ENCODE results near the gene DCAF7.

DCAF7 gene

GRCh38 chr17:63525190-63525946 is 24.9 kb upstream of the DCAF7 start:
- DNase-seq, result no peak

GRCh38 chr17:63526861-63527260 is 23.4 kb upstream of the DCAF7 start:
- no peak for DNase-seq

DNA sequence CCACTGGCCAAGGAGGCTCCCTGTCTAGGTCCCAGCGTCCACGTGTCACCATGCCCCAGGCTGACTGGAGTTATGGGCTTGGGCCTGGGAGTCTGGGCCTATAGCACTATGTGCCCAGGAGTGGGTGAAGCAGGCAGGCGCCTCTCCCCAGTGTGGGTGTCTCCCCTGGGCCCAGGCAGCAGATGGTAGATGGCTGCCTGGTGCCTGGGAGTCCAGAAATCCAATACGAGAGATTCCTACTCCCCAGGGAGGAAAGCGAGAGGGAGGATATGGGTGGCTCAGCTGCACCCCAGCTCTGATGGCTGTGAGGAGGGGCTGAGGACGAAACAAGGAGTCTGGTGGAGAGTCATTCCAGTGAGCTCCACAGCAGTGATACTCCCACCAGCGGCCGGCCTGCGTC is 22.1 kb upstream of the DCAF7 start:
- DNase-seq, result no peak

- no peak for DNase-seq
Measured at GRCh38 chr17:63529711-63530556, 20.3 kb upstream of the DCAF7 start.

- no peak for DNase-seq
Measured at GRCh38 chr17:63530557-63531021, 19.7 kb upstream of the DCAF7 start.

DNA sequence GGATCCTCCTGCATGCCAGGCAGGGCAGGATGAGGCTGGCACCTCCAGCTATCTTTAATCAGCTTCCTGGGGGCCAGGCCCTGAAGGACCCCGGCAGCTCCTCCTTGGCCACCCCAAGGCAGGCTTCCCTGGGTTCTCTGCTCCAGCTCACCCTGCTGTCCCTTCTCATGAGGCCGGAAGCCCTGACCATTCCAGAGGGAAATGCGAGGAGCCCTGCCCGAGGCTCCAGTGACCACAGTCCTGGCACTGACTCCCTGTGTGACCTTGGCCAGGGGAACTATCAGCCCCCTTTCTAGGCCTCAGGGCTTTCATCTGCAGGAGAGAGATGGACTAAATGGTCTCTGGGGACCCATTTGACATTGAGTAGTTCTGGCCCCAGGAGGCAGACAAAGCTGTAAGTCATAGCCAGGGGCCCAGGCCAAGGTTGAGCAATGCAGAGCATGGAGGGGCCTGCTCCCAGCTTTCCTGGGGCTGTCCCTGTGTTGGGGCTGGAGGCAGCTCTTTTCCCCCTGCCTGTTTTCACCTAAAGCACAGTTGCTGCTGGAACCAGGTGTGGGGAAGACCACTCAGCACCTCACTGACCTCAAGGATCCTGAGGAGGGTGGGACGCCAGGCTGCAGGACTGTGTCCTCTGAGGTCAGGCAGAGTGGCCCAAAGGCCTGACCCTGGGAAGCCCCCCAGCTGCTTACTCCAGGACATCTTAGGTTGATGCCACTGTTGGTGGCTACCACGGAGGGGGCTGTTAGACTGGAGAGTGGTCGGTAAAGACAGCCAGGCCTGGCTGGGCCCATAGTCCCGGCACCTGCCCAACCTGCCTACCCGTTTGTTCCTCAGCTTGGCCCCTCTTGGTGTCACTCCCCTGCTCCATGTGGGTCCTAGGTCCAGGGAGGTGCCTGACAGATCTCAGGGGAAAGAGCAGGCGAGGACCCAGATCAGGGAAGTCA is 19.0 kb upstream of the DCAF7 start:
- no peak for DNase-seq

DNA sequence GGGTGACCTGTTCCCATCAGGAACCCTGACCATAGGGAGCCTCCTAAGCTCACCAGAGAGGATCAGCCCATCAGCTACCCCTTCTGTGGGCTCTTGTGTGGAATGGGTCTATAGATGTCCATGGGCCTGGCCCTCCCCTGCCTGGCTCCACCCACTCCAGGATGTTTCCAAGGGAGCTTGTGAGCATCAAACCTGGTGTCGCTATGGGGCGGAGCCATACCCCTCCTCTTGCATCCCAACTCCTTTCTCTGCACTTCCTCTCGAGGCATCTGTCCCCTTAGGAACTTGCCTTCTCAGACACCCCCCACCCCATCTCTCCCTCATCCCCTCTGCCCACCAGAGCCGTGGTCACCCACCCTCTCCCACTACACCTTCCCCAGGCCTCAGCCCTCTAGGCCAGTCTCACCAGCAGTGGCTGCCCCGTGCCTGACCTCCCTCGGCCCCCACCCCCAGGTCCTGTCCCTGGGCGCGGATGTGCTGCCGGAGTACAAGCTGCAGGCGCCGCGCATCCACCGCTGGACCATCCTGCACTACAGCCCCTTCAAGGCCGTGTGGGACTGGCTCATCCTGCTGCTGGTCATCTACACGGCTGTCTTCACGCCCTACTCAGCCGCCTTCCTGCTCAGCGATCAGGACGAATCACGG is 16.7 kb upstream of the DCAF7 start:
- no peak for DNase-seq

- no peak for DNase-seq
Measured at GRCh38 chr17:63534078-63534570, 16.2 kb upstream of the DCAF7 start.

DNA sequence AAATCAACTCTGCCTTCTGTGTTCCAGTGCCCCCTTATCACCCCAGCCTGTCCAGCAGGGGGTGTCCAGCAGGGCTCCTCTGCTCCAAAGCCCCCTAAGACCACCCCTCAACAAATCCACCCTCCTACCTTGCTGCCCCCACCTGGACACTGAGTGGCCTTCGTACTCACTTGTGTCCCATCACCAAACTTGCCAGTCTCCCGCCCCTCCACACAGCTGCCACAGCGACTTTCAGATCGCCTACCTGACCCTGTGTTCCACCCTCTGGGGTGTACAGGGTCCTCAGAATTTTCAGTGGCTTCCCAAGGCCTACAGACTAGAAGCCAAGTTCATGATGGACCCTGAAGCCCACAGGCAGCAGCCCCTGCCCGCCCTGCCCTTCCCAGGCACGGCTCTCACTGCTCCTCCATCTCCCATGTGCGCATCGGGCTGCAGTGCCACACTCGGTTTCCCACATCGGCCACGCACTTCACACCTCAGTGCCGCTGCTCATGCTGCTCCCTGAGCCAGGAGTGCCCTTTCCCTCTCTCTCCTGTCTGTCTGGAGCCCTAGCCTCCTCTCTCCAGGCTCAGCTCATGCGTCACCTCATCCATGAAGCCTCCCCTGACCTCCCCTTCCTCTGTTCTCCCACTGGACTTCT is 15.3 kb upstream of the DCAF7 start:
- no peak for DNase-seq

DNA sequence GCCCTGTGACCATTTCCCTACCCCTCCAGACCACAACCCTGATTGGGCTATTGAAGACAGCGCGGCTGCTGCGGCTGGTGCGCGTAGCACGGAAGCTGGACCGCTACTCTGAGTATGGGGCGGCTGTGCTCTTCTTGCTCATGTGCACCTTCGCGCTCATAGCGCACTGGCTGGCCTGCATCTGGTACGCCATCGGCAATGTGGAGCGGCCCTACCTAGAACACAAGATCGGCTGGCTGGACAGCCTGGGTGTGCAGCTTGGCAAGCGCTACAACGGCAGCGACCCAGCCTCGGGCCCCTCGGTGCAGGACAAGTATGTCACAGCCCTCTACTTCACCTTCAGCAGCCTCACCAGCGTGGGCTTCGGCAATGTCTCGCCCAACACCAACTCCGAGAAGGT is 14.6 kb upstream of the DCAF7 start:
- DNase-seq, result no peak

DNA sequence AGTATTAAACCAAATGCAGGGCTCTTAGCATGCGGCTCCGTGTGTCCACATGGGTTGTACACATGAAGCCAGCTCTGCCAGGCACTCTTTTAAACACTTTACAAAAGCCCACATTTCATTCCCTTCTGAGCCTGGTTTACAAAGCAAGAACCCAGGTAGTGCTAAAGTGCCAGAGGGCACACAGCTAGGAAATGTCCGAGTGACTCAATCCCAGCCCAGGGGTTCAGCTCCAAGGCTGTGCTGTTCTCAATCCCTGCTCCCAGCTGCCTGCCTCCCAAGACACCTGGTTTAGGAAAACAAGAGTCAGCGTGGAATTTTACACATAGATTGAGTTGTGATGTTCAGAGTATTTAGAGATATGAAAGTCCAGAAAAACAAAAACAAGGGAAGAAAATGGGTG is 13.3 kb upstream of the DCAF7 start:
- no peak for DNase-seq

GRCh38 chr17:63537991-63538692 is 12.1 kb upstream of the DCAF7 start:
- DNase-seq, result peak in 15 of 51 donors; percentile 2 to 41 (median 22)

DNA sequence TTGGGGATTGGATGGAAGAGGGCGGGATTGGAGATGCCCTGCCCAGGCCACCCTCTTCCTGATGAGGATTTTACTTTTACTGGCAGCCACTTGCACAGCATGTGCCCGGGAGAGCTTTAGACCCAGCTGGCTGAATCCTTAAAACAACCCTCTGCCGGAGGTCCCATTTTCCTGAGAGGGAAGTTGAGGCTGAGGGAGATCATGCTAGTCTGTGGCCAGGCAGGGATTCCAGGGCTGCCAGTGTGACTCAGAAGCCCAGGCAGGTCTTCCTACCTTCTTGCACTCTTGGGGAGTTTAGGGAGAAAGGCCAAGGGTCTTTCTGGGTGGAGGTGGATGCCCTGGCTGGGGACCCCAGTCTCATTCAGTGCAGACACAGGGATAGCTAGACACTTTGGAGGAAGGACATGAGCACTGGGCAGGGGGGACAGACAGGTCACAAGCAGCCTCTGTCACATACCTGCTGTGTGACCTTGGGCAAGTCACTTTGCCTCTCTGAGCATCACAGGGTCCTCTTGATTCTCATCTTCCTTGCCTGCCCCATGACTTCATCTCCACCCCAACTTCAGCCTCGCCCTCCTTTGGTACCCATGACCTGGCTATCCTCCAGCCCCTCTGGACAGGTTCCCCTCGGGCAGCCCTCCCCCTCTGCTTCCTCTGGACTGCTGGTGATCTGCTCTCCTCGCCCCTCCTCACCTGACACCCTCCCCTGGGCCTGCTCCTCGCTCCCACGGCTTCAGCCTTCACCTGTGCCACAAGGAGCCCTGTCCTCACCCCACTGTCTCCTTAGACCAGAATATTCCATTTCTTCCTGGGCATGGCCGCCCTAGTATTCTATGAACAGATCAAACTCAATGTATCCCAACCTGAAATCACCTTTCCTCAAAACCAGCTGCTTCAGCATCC is 11.3 kb upstream of the DCAF7 start:
- no peak for DNase-seq

DNA sequence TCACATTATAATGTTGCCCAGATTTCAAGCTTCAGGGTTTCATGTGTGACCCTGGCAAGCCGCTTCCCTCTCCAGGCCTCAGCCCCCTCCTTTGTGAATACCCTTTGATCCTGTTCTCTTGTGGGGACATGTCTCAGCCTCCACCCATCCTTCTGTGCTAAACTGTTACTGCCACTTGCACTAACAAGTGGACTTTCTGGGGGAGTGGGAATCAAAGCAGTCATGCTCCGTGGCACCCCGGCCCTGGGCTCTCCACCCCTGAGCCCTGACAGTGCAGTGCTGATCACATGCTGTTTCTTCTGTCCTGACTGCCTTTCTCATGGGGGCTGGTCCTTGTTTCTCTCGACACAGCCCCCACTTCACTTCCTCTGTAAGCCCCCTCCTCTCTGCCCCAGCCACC is 9.7 kb upstream of the DCAF7 start:
- DNase-seq, result no peak

DNA sequence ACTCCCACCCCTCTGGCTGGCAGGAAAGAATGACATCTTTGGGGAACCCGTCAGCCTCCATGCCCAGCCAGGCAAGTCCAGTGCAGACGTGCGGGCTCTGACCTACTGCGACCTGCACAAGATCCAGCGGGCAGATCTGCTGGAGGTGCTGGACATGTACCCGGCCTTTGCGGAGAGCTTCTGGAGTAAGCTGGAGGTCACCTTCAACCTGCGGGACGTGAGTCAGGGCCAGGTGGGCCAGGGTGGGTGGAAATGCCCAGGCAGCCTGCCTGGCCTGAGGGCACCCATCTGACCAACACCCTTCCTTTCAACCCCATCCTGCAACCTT is 8.1 kb upstream of the DCAF7 start:
- DNase-seq, result no peak

DNA sequence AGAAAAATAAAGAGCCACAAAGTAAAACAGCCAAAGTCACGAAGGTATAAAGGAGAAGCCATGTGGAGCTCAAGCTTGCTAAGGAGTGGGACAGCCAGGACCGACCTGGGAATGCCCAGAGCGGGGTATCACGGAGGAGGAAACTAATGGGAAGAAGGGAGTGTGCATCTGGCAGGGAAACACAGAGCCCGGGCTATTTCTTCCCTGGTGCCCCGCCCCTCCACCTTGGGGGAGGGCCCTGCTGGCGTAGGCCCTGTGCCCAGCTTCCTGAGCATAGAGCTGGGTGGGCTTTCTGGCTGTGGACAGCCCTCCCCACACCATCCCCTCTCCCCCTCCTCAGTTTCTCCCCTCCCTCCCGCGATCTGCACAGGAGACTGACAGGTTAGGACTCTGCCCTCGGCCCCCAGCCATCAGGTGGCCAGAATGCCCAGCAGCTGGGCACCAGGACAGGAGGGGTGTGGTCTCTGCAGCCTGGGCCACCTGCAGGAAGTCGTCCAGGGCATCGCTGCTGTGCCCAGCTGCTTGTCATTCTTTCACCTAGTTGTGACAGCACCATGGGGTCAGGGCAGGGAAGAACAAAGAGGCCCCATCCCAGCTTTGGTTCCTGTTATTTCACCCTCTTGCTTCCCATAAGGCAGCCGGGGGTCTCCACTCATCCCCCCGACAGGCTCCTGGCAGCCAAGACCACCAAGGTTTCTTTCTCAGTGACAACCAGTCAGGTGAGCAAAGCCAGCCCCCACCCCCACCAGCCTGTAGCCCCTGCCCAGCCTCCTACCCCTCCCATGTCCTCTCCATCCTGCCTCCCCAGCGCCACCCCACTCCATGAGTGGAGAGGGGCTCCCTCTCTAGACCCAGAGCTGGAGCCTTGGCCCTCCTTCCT is 7.1 kb upstream of the DCAF7 start:
- DNase-seq, result no peak

DNA sequence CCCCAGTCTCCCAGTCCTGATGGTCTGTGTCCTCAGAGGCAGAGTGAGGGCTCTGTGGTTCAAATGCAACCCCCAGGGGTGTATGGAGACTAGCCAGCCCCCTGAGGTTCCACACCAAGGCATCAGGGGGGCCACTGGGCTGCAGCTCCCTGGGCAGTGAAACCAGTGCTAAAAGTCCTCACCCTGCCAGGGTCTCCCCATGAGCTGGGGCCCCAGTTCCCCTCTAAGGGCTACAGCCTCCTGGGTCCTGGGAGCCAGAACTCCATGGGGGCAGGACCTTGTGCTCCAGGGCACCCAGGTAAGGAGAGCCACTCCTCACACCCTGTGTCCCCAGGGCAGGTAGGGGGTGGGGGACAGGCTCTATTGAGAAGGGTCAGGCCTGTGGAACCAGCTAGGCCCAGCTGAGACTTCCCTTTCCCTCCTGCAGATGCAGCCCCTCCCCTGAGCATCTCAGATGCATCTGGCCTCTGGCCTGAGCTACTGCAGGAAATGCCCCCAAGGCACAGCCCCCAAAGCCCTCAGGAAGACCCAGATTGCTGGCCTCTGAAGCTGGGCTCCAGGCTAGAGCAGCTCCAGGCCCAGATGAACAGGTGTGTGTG is 6.4 kb upstream of the DCAF7 start:
- DNase-seq, result no peak
